Gastrocnemius medialis (tissue), 4 donors: Measurements from ENCODE around the gene CYFIP2.

Experiments used
- CTCF ChIP-seq, 5 experiments: fragments of 450-650 bp in 3 of 5; fragments of 200-600 bp in 2 of 5; sonication (generic) in 2 of 5; IDR thresholded peaks in 4 of 5; conservative IDR thresholded peaks in 1 of 5; 1 replicate in 4 of 5; 2 replicates in 1 of 5; pipeline ENCODE4 v1.5.1; 2016 to 2019; ENCODE audit warnings: antibody characterized with exemption in 5 of 5, mild to moderate bottlenecking in 3 of 5, moderate library complexity in 3 of 5
- POLR2A ChIP-seq, 2 donors: fragments of 450-650 bp; IDR thresholded peaks; one replicate each; pipeline ENCODE4 v1.6.1; 2017; ENCODE audit warnings: antibody characterized with exemption in 2 of 2, mild to moderate bottlenecking in 2 of 2, moderate library complexity in 2 of 2

GRCh38 chr5:157270771-157271170 is 4.8 kb downstream of the CYFIP2 start:
- TF ChIP-seq POLR2A (IDR thresholded peaks at IDR 0.05) (no peak), CTCF (IDR thresholded peaks at IDR 0.05 in 4 of 5, conservative IDR thresholded peaks at IDR 0.05 in 1 of 5) (no peak)
